Adrenal gland (tissue), 12 donors: ENCODE results near the gene DDX31. TPM values are rescaled to one million over a fixed set of nuclear protein-coding genes. Genes with fewer than 3 reads are reported as not detected.
A peak's percentile ranks its signal among the peaks of the same experiment; 100 is the strongest.

Experiments used
- DNase-seq, 7 donors: peaks; one replicate each; pipeline ENCODE4 v3.0.0-alpha.2; 2019 to 2020
- H3K27ac ChIP-seq, 5 donors: fragments of 200-600 bp; sonication (generic) in 4 of 5; 1 replicate in 3 of 5; 2 replicates in 2 of 5; pipeline versions ENCODE4 v1.5.1 to v1.8.0; 2016 to 2020; ENCODE audit warnings: mild to moderate bottlenecking in 1 of 5
- H3K27me3 ChIP-seq: fragments of 200-600 bp; 2 replicates; pipeline ENCODE4 v1.8.0; 2021
- H3K36me3 ChIP-seq, 2 donors: fragments of 200-600 bp; replicated peaks in 1 of 2; 1 replicate in 1 of 2; 2 replicates in 1 of 2; pipeline versions ENCODE4 v1.5.1 to v1.8.0; 2018 to 2022
- H3K4me1 ChIP-seq, 2 donors: fragments of 200-600 bp; replicated peaks in 1 of 2; 1 replicate in 1 of 2; 2 replicates in 1 of 2; pipeline versions ENCODE4 v1.5.1 to v1.8.0; 2018 to 2021
- H3K4me3 ChIP-seq, 4 donors: fragments of 200-600 bp; sonication (generic) in 3 of 4; one replicate each; pipeline ENCODE4 v1.5.1; 2016 to 2018
- H3K9me3 ChIP-seq, 3 donors: fragments of 200-600 bp; sonication (generic) in 1 of 3; replicated peaks in 1 of 3; 1 replicate in 2 of 3; 2 replicates in 1 of 3; pipeline versions ENCODE4 v1.5.1 to v1.8.0; 2016 to 2021
- POLR2A ChIP-seq, 2 donors: fragments of 450-650 bp; IDR thresholded peaks; one replicate each; pipeline ENCODE4 v1.6.1; 2017; ENCODE audit warnings: antibody characterized with exemption in 2 of 2, mild to moderate bottlenecking in 2 of 2, moderate library complexity in 1 of 2
- WGBS, 4 donors: extraction: QIAGEN DNeasy Blood & Tissue Kit in 2 of 4; methylation state at CpG; one replicate each; pipeline versions ENCODE4 v1.1.5 to v1.1.7; 2013 to 2017; 5-methylcytosine and 5-hydroxymethylcytosine counted together
- intact Hi-C, 2 donors: fragments of 100-400 bp; cut with DNase I; formaldehyde crosslinking; loops; one replicate each; pipeline versions ENCODE4 v1.14.1 to v1.15.0; 2022 to 2023
- polyA plus RNA-seq, 3 donors: library from polyadenylated mRNA; stranded (reverse); fragments of 200-250 nt in 2 of 3; fragments of 350-450 nt in 1 of 3; fragmentation: Illumina TruSeq in 1 of 3; extraction: RNeasy Lipid Tissue Mini Kit (QIAGEN cat#74804) in 1 of 3; gene quantifications; one replicate each; pipeline ENCODE4 v1.2.3, GENCODE V29; 2013 to 2014
- total RNA-seq, 9 donors: library from RNA; depleted of rRNA in 4 of 9; stranded (reverse); fragments of >200 nt in 4 of 9; fragments of 120-200 nt in 1 of 9; fragmentation: NEBNext Ultra II Directional in 1 of 9; extraction: Animal tissue kit (Norgen Biotek cat#: 25700) in 1 of 9; gene quantifications; one replicate each; pipeline versions ENCODE4 v1.1.0 to v1.2.4, GENCODE V29; 2013 to 2023
- TF ChIP-seq, protein P1 (sequence below), 6 experiments: fragments of 450-650 bp in 4 of 6; fragments of 200-600 bp in 2 of 6; sonication (generic) in 1 of 6; IDR thresholded peaks; 1 replicate in 5 of 6; 2 replicates in 1 of 6; pipeline versions ENCODE4 v1.5.1 to v1.8.0; 2016 to 2021; ENCODE audit warnings: antibody characterized with exemption in 6 of 6, mild to moderate bottlenecking in 2 of 6, moderate library complexity in 1 of 6
- donor health status: healthy with polysubstance abuse.
- donor health status: Bipolar disorder and iron deficiency.
- donor health status: DM: yes; HTN: yes; CAD: no.
- donor health status: DM: no; HTN: no; CAD: no.
- donor health status: DM: no; HTN: no; CAD: no.
- donor health status: DM: yes; HTN: yes; CAD: no.

Gene DDX31
- total and polyA plus RNA-seq, 12 donors = 7.4 to 13.8 (median 9.7) TPM

DNA sequence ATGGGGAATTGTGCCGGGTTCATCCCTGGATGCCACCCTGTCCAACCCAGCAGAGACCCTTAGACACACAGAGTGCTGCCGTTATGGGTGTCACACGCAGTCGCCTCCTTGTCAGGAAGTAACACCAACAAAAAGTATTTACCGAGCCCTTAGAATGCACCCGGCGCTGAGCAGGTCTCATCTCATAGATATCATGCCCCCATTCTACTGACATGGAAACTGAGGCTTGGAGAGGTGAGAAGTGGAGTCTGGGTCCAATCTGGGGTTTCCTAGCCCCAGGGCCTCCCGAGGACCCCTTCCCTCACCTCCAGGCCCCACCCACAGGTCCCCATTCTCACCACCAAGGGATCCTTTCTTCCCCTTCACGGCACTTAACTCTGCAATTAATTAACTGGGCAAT, 124.2 kb downstream of the DDX31 start:
- no peak for DNase-seq
- TF ChIP-seq, protein P1, sequence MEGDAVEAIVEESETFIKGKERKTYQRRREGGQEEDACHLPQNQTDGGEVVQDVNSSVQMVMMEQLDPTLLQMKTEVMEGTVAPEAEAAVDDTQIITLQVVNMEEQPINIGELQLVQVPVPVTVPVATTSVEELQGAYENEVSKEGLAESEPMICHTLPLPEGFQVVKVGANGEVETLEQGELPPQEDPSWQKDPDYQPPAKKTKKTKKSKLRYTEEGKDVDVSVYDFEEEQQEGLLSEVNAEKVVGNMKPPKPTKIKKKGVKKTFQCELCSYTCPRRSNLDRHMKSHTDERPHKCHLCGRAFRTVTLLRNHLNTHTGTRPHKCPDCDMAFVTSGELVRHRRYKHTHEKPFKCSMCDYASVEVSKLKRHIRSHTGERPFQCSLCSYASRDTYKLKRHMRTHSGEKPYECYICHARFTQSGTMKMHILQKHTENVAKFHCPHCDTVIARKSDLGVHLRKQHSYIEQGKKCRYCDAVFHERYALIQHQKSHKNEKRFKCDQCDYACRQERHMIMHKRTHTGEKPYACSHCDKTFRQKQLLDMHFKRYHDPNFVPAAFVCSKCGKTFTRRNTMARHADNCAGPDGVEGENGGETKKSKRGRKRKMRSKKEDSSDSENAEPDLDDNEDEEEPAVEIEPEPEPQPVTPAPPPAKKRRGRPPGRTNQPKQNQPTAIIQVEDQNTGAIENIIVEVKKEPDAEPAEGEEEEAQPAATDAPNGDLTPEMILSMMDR (IDR thresholded peaks at IDR 0.05) = no peak
- TF ChIP-seq POLR2A (IDR thresholded peaks at IDR 0.05) = no peak
- 66 to 81% (median 78%) methylated on average over 6 to 9 of the region's 9 CpGs for WGBS, 4 donors
- Histone ChIP-seq H3K4me1 (no peaks in the 10 kb centered on the region), H3K9me3 (no peaks in the 10 kb centered on the region), H3K36me3 (no peaks in the 10 kb centered on the region), H3K4me3 (no peak overlapping the region), H3K27ac (no peak overlapping the region), H3K27me3 (no peaks in the 10 kb centered on the region)
- intact Hi-C loops = no loop called here

DNA sequence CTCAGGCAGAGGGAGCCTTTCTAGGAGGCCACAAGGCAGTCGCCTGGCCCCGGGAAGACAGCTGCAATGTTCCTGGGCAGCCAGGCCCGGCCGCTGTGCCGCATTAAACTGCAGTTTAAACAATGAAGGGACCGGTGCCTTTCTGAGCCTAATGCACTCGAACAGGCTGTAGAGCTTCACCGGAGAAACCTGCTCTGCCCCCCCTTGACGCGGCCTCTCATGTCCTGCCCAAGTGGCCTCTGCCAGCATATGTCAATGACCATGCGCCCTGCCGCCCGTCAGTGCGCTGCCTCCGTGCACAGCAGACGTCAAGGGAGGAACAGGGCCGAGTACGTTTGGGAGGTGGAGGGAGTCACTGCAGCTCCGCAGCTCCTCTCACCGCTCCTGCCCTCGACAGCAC, 125.8 kb downstream of the DDX31 start:
- TF ChIP-seq, protein P1 (IDR thresholded peaks at IDR 0.05) = no peak
- TF ChIP-seq POLR2A (IDR thresholded peaks at IDR 0.05) = no peak
- Histone ChIP-seq H3K9me3 (no peaks in the 10 kb centered on the region), H3K27ac (no peak overlapping the region), H3K27me3 (no peaks in the 10 kb centered on the region), H3K4me1 (no peaks in the 10 kb centered on the region), H3K4me3 (no peak overlapping the region), H3K36me3 (no peaks in the 10 kb centered on the region)
- peak in 1 of 7 donors; percentile 57 for DNase-seq
- WGBS, 4 donors = 75 to 89% (median 79%) methylated on average over 16 to 21 of the region's 21 CpGs
- intact Hi-C loops = no loop called here

DNA sequence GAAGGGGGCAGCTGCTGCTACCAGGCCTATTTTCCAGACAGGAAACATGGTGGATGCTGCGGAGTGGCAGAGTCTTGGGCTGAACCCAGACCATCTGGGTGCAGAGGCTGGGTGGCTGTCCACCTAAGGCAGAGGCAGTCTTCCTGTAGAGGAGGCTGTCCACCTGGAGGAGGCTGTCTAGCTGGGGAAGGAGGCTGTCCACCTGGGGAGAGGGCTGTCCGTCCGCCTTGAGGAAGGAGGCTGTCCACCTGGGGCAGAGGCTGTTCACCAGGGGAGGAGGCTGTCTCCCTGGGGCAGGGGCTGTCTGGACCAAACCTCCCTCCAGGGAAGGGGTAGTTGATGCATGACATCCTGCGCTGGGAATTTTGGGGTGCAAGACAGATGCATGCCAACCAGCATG, 126.5 kb downstream of the DDX31 start:
- TF ChIP-seq POLR2A (IDR thresholded peaks at IDR 0.05) = no peak
- TF ChIP-seq, protein P1 (IDR thresholded peaks at IDR 0.05) = no peak
- Histone ChIP-seq H3K36me3 (no peaks in the 10 kb centered on the region), H3K4me3 (no peak overlapping the region), H3K9me3 (no peaks in the 10 kb centered on the region), H3K4me1 (no peaks in the 10 kb centered on the region), H3K27me3 (no peaks in the 10 kb centered on the region), H3K27ac (no peak overlapping the region)
- intact Hi-C loops = no loop called here
- WGBS, 4 donors = 89 to 100% (median 98%) methylated on average over 2 to 4 of the region's 4 CpGs
- DNase-seq = no peak

Other genes with a start within 250 kb of the DDX31 start
- not detected for gene BARHL1, start 87.4 kb downstream of the DDX31 start, total RNA-seq
- gene BARHL1, start 87.4 kb downstream of the DDX31 start, polyA plus RNA-seq = not detected
- 10 to 100 TPM in 7 of 9 donors, 1 to 10 TPM in 2; 8.2 to 18.5 (median 13.9) TPM for gene GTF3C4, start 481 bp upstream of the DDX31 start, total RNA-seq
- gene GTF3C4, start 481 bp upstream of the DDX31 start, polyA plus RNA-seq = 10 to 100 TPM in 1 of 3 donors, 1 to 10 TPM in 2; 1.9 to 10.6 (median 2.4) TPM
- 1 to 10 TPM in 7 of 9 donors, under 1 TPM in 2; 0.69 to 6.0 (median 1.7) TPM for gene AK8, start 208.3 kb upstream of the DDX31 start, total RNA-seq
- 1 to 10 TPM; 1.3 to 2.0 (median 1.4) TPM for gene AK8, start 208.3 kb upstream of the DDX31 start, polyA plus RNA-seq
- gene SPACA9, start 208.9 kb upstream of the DDX31 start, total RNA-seq = 10 to 100 TPM in 4 of 9 donors, 1 to 10 TPM in 5; 3.9 to 13.5 (median 7.4) TPM
- 10 to 100 TPM in 2 of 3 donors, 1 to 10 TPM in 1; 9.1 to 16.6 (median 14.2) TPM for gene SPACA9, start 208.9 kb upstream of the DDX31 start, polyA plus RNA-seq